Esophagus squamous epithelium (tissue), 5 donors: ENCODE data around the gene PRELP. TPM values are rescaled to one million over a fixed set of nuclear protein-coding genes. Genes with fewer than 3 reads are reported as not detected.
A peak's percentile ranks its signal among the peaks of the same experiment; 100 is the strongest.

Experiments used
- DNase-seq: peaks from one replicate; lab custom pipeline; 2025; lab: John Stamatoyannopoulos, UW
- H3K27ac ChIP-seq, 4 donors: fragments of 200-600 bp; sonication (generic); one replicate each; pipeline ENCODE4 v1.5.1; 2016 to 2019; ENCODE audit warnings: mild to moderate bottlenecking in 1 of 4
- H3K27me3 ChIP-seq, 4 donors: fragments of 200-600 bp; sonication (generic); 1 replicate in 3 of 4; 2 replicates in 1 of 4; pipeline versions ENCODE4 v1.5.1 to v1.6.0; 2017 to 2021; ENCODE audit warnings: antibody characterized with exemption in 1 of 4
- H3K36me3 ChIP-seq, 3 donors: fragments of 200-600 bp; sonication (generic); one replicate each; pipeline ENCODE4 v1.5.1; 2016 to 2019
- H3K4me1 ChIP-seq, 3 donors: fragments of 200-600 bp; sonication (generic); one replicate each; pipeline ENCODE4 v1.5.1; 2017 to 2019
- H3K4me3 ChIP-seq, 4 donors: fragments of 200-600 bp; sonication (generic); 1 replicate in 3 of 4; 2 replicates in 1 of 4; pipeline ENCODE4 v1.5.1; 2016 to 2019; ENCODE audit warnings: mild to moderate bottlenecking in 2 of 4, moderate library complexity in 1 of 4
- H3K9me3 ChIP-seq, 3 donors: fragments of 200-600 bp; sonication (generic); one replicate each; pipeline ENCODE4 v1.5.1; 2016 to 2019
- POLR2A ChIP-seq, 4 donors: fragments of 450-650 bp; IDR thresholded peaks; one replicate each; pipeline ENCODE4 v1.6.1; 2017; ENCODE audit warnings: antibody characterized with exemption in 4 of 4, mild to moderate bottlenecking in 4 of 4, moderate library complexity in 3 of 4
- WGBS, 2 donors: methylation state at CpG; one replicate each; pipeline ENCODE4 v1.1.5; 2018; 5-methylcytosine and 5-hydroxymethylcytosine counted together
- intact Hi-C: fragments of 100-400 bp; cut with DNase I; formaldehyde crosslinking; loops from one replicate; pipeline ENCODE4 v1.15.0; 2022
- total RNA-seq, 4 donors: library from RNA; depleted of rRNA; stranded (reverse); fragments of >200 nt; gene quantifications; one replicate each; pipeline ENCODE4 v1.1.0, GENCODE V29; 2016
- TF ChIP-seq, protein P1 (sequence below), 6 experiments: fragments of 450-650 bp in 4 of 6; fragments of 200-600 bp in 2 of 6; sonication (generic) in 2 of 6; IDR thresholded peaks; one replicate each; pipeline ENCODE4 v1.5.1; 2016 to 2019; ENCODE audit warnings: antibody characterized with exemption in 6 of 6, mild to moderate bottlenecking in 4 of 6, moderate library complexity in 4 of 6
- donor health status: DM: yes; HTN: yes; CAD: no.

The PRELP gene
- total RNA-seq, 4 donors from 2014 or later = 2.2 to 71.0 (median 9.1) TPM

DNA sequence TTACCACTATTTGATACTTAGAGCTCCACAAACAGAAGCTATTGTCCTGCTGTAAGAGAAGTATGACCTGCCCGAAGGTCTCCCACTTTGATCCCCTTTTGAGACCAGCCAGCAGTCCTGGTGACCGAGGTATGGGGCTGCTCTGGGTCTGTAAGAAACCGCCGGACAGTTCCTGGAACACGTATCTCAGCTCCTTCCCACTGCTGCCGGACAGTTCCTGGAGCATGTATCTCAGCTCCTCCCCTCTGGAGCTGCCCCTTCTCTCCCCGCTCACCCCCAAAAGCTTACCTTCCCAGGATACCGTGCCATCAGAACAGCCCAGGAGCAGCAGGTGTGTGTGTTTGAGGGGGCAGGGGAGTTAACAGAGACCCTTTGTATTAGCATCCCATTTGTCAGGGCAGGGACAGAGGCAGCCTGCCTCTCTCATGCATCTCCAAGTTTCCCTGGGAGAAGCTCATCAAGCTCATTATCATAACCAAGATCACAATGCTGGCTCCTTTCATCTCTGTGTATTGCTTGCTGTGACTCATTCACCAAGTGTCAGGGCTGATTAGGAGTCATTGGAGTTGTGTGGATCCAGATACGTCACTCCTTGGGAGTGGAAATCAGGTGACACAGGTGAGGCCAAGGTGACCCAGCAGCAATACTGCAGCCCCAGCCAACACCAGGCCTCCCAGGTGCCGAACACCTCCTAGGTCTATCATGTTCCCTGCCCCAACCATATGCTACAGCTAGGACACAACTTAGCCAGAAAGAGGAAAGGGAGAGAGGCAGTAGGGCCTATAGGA, 43.6 kb downstream of the PRELP start:
- no peak for DNase-seq
- no peak for TF ChIP-seq POLR2A (IDR thresholded peaks at IDR 0.05)
- TF ChIP-seq, protein P1, sequence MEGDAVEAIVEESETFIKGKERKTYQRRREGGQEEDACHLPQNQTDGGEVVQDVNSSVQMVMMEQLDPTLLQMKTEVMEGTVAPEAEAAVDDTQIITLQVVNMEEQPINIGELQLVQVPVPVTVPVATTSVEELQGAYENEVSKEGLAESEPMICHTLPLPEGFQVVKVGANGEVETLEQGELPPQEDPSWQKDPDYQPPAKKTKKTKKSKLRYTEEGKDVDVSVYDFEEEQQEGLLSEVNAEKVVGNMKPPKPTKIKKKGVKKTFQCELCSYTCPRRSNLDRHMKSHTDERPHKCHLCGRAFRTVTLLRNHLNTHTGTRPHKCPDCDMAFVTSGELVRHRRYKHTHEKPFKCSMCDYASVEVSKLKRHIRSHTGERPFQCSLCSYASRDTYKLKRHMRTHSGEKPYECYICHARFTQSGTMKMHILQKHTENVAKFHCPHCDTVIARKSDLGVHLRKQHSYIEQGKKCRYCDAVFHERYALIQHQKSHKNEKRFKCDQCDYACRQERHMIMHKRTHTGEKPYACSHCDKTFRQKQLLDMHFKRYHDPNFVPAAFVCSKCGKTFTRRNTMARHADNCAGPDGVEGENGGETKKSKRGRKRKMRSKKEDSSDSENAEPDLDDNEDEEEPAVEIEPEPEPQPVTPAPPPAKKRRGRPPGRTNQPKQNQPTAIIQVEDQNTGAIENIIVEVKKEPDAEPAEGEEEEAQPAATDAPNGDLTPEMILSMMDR (IDR thresholded peaks at IDR 0.05) = no peak
- no peak overlapping the region for H3K4me3 ChIP-seq
- H3K27ac ChIP-seq = peak overlapping the region in 2 of 4 donors; percentile 15 to 23
- no peaks in the 10 kb centered on the region for H3K27me3 ChIP-seq
- 70 to 71% methylated on average over 1 to 6 of the region's 10 CpGs for WGBS, 2 donors
- no peaks in the 10 kb centered on the region for H3K36me3 ChIP-seq
- no peaks in the 10 kb centered on the region for H3K9me3 ChIP-seq
- intact Hi-C loops = no loop called here
- peaks cover 0 to 45% (median 10%) of the 10 kb centered on the region in 3 donors for H3K4me1 ChIP-seq

DNA sequence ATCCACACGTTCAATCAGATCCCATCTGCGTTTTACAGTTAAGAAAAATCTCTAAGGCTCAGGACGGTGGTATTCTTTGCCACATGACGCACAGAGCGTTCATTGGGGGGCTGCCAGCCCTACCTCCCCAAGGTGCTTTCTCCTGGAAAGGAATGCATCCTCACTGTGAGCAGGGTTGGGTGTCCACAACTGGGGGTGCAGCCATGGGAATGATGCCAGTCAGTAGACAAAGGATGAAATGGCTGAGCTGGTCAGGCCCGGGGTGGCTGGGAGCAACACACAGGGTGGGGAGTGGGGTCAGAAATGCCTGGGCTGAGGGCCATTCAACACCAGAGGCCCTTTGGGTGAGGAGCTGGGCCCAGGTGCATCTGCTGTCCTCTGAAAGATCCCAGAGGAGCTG, 44.3 kb downstream of the PRELP start:
- H3K9me3 ChIP-seq = no peaks in the 10 kb centered on the region
- no peak for DNase-seq
- H3K4me1 ChIP-seq = peaks cover 0 to 52% (median 10%) of the 10 kb centered on the region in 3 donors
- H3K4me3 ChIP-seq = no peak overlapping the region
- H3K27me3 ChIP-seq = no peaks in the 10 kb centered on the region
- intact Hi-C loops = no loop called here
- peak overlapping the region in 2 of 4 donors; percentile 15 to 23 for H3K27ac ChIP-seq
- TF ChIP-seq, protein P1 (IDR thresholded peaks at IDR 0.05) = no peak
- TF ChIP-seq POLR2A (IDR thresholded peaks at IDR 0.05) = no peak
- 86 to 93% methylated on average over 6 of the region's 6 CpGs for WGBS, 2 donors
- H3K36me3 ChIP-seq = no peaks in the 10 kb centered on the region

DNA sequence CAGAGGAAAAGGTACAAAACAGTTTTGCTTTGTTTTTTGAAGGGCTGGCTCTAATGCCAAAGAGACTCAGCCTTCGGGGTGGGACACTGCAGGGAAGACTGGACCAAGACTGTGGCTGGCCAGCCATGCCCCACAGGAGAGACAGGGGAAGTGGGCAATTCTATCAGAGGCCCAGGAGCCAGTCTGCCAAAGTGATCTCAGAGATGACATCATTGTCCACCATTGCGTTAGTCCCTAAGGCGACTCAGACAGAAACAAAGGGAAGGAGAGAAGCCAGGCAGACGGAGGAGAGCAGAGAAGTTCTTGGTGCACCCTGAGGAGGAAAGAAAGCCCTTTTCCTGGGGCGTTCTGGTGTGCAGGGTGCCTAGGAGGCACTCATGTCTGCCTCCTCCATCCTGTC, 44.7 kb downstream of the PRELP start:
- no peak overlapping the region for H3K27ac ChIP-seq
- DNase-seq = no peak
- intact Hi-C loops = no loop called here
- H3K4me1 ChIP-seq = peaks cover 0 to 56% (median 10%) of the 10 kb centered on the region in 3 donors
- 50 to 51% methylated on average over 4 of the region's 5 CpGs for WGBS, 2 donors
- H3K36me3 ChIP-seq = no peaks in the 10 kb centered on the region
- TF ChIP-seq, protein P1 (IDR thresholded peaks at IDR 0.05) = no peak
- no peak overlapping the region for H3K4me3 ChIP-seq
- no peaks in the 10 kb centered on the region for H3K9me3 ChIP-seq
- H3K27me3 ChIP-seq = no peaks in the 10 kb centered on the region

DNA sequence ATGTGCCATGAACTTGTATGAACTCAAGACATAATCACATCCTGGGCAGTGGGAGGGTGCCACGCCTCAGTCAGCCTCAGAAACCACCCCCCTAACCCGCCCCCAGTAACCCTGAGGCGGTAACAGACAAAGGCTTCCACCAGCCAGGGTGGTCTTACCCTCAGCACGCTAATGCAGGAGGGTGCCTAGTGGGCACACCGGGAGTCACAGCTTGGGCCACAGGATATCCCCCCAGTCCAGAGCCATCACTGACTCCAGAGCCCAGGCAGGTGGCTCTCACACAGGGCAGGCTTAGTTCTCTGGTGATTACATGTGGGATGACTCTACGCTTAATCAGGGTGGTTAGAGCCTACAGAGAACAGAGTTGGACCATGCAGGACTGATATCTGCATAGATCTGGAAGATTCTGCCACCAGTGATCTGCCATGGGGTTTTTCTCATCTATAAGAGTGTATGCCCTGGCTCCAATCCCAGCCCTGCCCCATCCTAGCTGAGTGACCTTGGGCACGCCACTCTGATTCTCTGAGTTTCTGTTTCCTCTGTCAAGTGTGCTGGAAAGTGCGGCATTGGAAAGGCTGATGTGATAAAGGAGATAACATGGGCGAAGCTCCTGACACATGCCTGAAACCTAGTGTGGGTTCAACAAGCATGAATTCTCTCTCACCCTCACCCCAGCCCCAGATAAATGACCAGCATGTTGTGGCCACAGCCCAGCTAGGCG, 45.6 kb downstream of the PRELP start:
- DNase-seq = no peak
- no peak overlapping the region for H3K4me3 ChIP-seq
- peaks cover 0 to 65% (median 12%) of the 10 kb centered on the region in 3 donors for H3K4me1 ChIP-seq
- WGBS, 2 donors = 68 to 80% methylated on average over 7 of the region's 10 CpGs
- H3K9me3 ChIP-seq = no peaks in the 10 kb centered on the region
- no peaks in the 10 kb centered on the region for H3K27me3 ChIP-seq
- no peaks in the 10 kb centered on the region for H3K36me3 ChIP-seq
- no peak overlapping the region for H3K27ac ChIP-seq
- TF ChIP-seq POLR2A (IDR thresholded peaks at IDR 0.05) = no peak
- TF ChIP-seq, protein P1 (IDR thresholded peaks at IDR 0.05) = no peak
- intact Hi-C loops = no loop called here

DNA sequence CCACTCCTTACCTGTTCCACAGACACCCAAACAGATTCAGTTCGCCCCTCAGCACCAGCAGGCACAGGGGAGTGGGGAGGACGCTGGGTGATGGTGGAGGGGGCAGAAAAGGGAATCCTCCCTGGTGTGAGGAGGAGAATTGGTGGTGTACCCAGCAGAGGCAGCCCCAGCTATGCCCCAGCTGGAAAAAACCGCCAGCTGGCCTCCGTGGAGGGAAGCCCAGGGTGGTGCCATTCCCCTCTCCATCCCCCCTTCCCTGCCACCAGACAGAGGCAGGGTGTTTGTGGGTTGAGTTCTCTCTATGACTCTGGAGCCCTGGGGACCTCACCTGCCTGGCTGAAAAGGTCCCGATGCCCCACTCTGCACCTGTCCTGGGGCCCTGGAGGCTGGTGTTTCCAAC, 46.2 kb downstream of the PRELP start:
- Histone ChIP-seq H3K36me3 (no peaks in the 10 kb centered on the region), H3K27me3 (no peaks in the 10 kb centered on the region), H3K4me3 (no peak overlapping the region), H3K4me1 (peaks cover 0 to 65% (median 16%) of the 10 kb centered on the region in 3 donors), H3K27ac (no peak overlapping the region), H3K9me3 (no peaks in the 10 kb centered on the region)
- WGBS, 2 donors = 80% methylated on average over 1 of the region's 5 CpGs; no CpG with 5 or more reads in 1 of the 2 donors
- TF ChIP-seq POLR2A (IDR thresholded peaks at IDR 0.05) = no peak
- intact Hi-C loops = no loop called here
- DNase-seq = no peak
